Activated CD8-positive, alpha-beta memory T cell treated with anti-CD3 and anti-CD28 coated beads, Interleukin-2, amount 50 U/mL, for 1 hour (primary cell): ENCODE measurements around the gene RANGAP1.
"Not testable (repeated sequence)": the region's sequence is repeated elsewhere in the genome, so short reads cannot be mapped to it uniquely, and the experiment has no call there.

ENCODE experiments used
- DNase-seq: peaks from one replicate; pipeline ENCODE4 v3.0.0-alpha.2; 2020; ENCODE audit errors: extremely low read depth

Gene RANGAP1

GRCh38 chr22:41300661-41301060 is 14.7 kb upstream of the RANGAP1 start:
- DNase-seq: no peak

- no peak for DNase-seq
These were observed 11.1 kb upstream of the RANGAP1 start for GRCh38 chr22:41296826-41297667.

GRCh38 chr22:41294816-41295215 is 8.8 kb upstream of the RANGAP1 start:
- not testable (repeated sequence) for DNase-seq

- DNase-seq: no peak
These were observed 4.6 kb upstream of the RANGAP1 start for GRCh38 chr22:41290262-41291221.

- no peak for DNase-seq
These were observed 3.7 kb upstream of the RANGAP1 start for GRCh38 chr22:41289671-41290070.

GRCh38 chr22:41288245-41288946 is 2.4 kb upstream of the RANGAP1 start:
- DNase-seq: no peak

- DNase-seq: no peak
These were observed 678 bp upstream of the RANGAP1 start for GRCh38 chr22:41286639-41287091.

GRCh38 chr22:41285441-41285819 is 557 bp downstream of the RANGAP1 start:
- DNase-seq: peak; percentile 74

- DNase-seq: no peak
These were observed 1.5 kb downstream of the RANGAP1 start for GRCh38 chr22:41284465-41284864.

- DNase-seq: no peak
These were observed 5.1 kb downstream of the RANGAP1 start for GRCh38 chr22:41280854-41281253.

GRCh38 chr22:41280065-41280464 is 5.9 kb downstream of the RANGAP1 start:
- DNase-seq: no peak

GRCh38 chr22:41274856-41275255 is 11.1 kb downstream of the RANGAP1 start:
- DNase-seq: no peak

GRCh38 chr22:41273128-41273527 is 12.9 kb downstream of the RANGAP1 start:
- DNase-seq: no peak

- no peak for DNase-seq
These were observed 14.2 kb downstream of the RANGAP1 start for GRCh38 chr22:41271787-41272186.

GRCh38 chr22:41267958-41268357 is 18.0 kb downstream of the RANGAP1 start:
- DNase-seq: no peak

GRCh38 chr22:41264408-41264941 is 21.5 kb downstream of the RANGAP1 start:
- no peak for DNase-seq

- no peak for DNase-seq
These were observed 22.3 kb downstream of the RANGAP1 start for GRCh38 chr22:41263704-41264103.

- no peak for DNase-seq
These were observed 23.7 kb downstream of the RANGAP1 start for GRCh38 chr22:41262250-41262765.

GRCh38 chr22:41261541-41262249 is 24.3 kb downstream of the RANGAP1 start:
- DNase-seq: no peak

GRCh38 chr22:41260871-41261270 is 25.1 kb downstream of the RANGAP1 start:
- DNase-seq: no peak

- not testable (repeated sequence) for DNase-seq
These were observed 26.2 kb downstream of the RANGAP1 start for GRCh38 chr22:41259756-41260155.
